ENCODE data around the gene MAP3K6.
"Not testable (repeated sequence)": the region's sequence is repeated elsewhere in the genome, so short reads cannot be mapped to it uniquely, and the experiment has no call there.

Gene MAP3K6

GRCh38 chr1:27366411-27367159 lies at the start of gene MAP3K6:
MAP3K6 (minus strand) TSS chr1:27366961; CDS start chr1:27366597, 364 bp downstream.
- peak; percentile 32 for DNase-seq (ENCODE audit: low spot score)

- no peak for DNase-seq (ENCODE audit: low spot score)
These were observed 47.3 kb upstream of the MAP3K6 start for GRCh38 chr1:27414091-27414490.

- DNase-seq (ENCODE audit: low spot score), result no peak
These were observed 46.2 kb upstream of the MAP3K6 start for GRCh38 chr1:27413004-27413403.

- peak; percentile 58 for DNase-seq (ENCODE audit: low spot score)
These were observed 45.7 kb upstream of the MAP3K6 start for GRCh38 chr1:27412502-27412901.

- no peak for DNase-seq (ENCODE audit: low spot score)
These were observed 43.9 kb upstream of the MAP3K6 start for GRCh38 chr1:27410709-27411108.

GRCh38 chr1:27409669-27410068 lies 42.9 kb upstream of the MAP3K6 start:
- no peak for DNase-seq (ENCODE audit: low spot score)

- no peak for DNase-seq (ENCODE audit: low spot score)
These were observed 41.4 kb upstream of the MAP3K6 start for GRCh38 chr1:27408151-27408550.

- not testable (repeated sequence) for DNase-seq (ENCODE audit: low spot score)
These were observed 40.0 kb upstream of the MAP3K6 start for GRCh38 chr1:27406791-27407190.

GRCh38 chr1:27406362-27406680 lies 39.6 kb upstream of the MAP3K6 start:
- no peak for DNase-seq (ENCODE audit: low spot score)

- DNase-seq (ENCODE audit: low spot score), result not testable (repeated sequence)
These were observed 39.0 kb upstream of the MAP3K6 start for GRCh38 chr1:27405598-27406361.

- no peak for DNase-seq (ENCODE audit: low spot score)
These were observed 38.3 kb upstream of the MAP3K6 start for GRCh38 chr1:27405074-27405473.

GRCh38 chr1:27403931-27404330 lies 37.2 kb upstream of the MAP3K6 start:
- no peak for DNase-seq (ENCODE audit: low spot score)

- no peak for DNase-seq (ENCODE audit: low spot score)
These were observed 36.4 kb upstream of the MAP3K6 start for GRCh38 chr1:27403065-27403726.

GRCh38 chr1:27402349-27402754 lies 35.6 kb upstream of the MAP3K6 start:
- DNase-seq (ENCODE audit: low spot score), result peak; percentile 61

- DNase-seq (ENCODE audit: low spot score), result no peak
These were observed 34.2 kb upstream of the MAP3K6 start for GRCh38 chr1:27400963-27401341.

- no peak for DNase-seq (ENCODE audit: low spot score)
These were observed 33.6 kb upstream of the MAP3K6 start for GRCh38 chr1:27400082-27400962.

- DNase-seq (ENCODE audit: low spot score), result no peak
These were observed 32.7 kb upstream of the MAP3K6 start for GRCh38 chr1:27399251-27400025.

GRCh38 chr1:27398405-27399149 lies 31.8 kb upstream of the MAP3K6 start:
- DNase-seq (ENCODE audit: low spot score), result no peak

GRCh38 chr1:27397749-27398148 lies 31.0 kb upstream of the MAP3K6 start:
- DNase-seq (ENCODE audit: low spot score), result no peak

- no peak for DNase-seq (ENCODE audit: low spot score)
These were observed 30.3 kb upstream of the MAP3K6 start for GRCh38 chr1:27397110-27397509.
